Liver (tissue), 3 donors: ENCODE results near the gene SHQ1.

ENCODE experiments used
- CTCF ChIP-seq: fragments of 150-350 bp; IDR thresholded peaks from 2 replicates; pipeline ENCODE4 v1.5.1; 2017; ENCODE audit warnings: improper control_type of control experiment, low read depth, low read length; ENCODE audit not compliant: missing input control
- EGR1 ChIP-seq, 2 donors: IDR thresholded peaks; 2 replicates each; pipeline ENCODE4 v1.6.1; 2016 to 2018; ENCODE audit warnings: antibody characterized with exemption in 2 of 2, low read depth in 2 of 2
- HNF4G ChIP-seq: IDR thresholded peaks from 2 replicates; pipeline ENCODE4 v1.6.1; 2016; ENCODE audit warnings: antibody characterized with exemption
- JUND ChIP-seq, 2 donors: IDR thresholded peaks; 2 replicates each; pipeline ENCODE4 v1.6.1; 2016; ENCODE audit warnings: antibody characterized with exemption in 2 of 2
- RAD21 ChIP-seq, 2 donors: IDR thresholded peaks; 2 replicates each; pipeline ENCODE4 v1.6.1; 2016; ENCODE audit warnings: antibody characterized with exemption in 2 of 2, mild to moderate bottlenecking in 2 of 2
- RXRA ChIP-seq, 2 donors: IDR thresholded peaks; 2 replicates each; pipeline ENCODE4 v1.6.1; 2017 to 2018; ENCODE audit warnings: antibody characterized with exemption in 2 of 2, mild to moderate bottlenecking in 1 of 2
- SP1 ChIP-seq: IDR thresholded peaks from 2 replicates; pipeline ENCODE4 v1.6.1; 2018; ENCODE audit warnings: antibody characterized with exemption, mild to moderate bottlenecking
- TAF1 ChIP-seq: conservative IDR thresholded peaks from 2 replicates; pipeline ENCODE4 v1.6.1; 2016; ENCODE audit warnings: antibody characterized with exemption, mild to moderate bottlenecking
- YY1 ChIP-seq: IDR thresholded peaks from 2 replicates; pipeline ENCODE4 v1.6.1; 2016; ENCODE audit warnings: antibody characterized with exemption, mild to moderate bottlenecking
- TF ChIP-seq, protein P1 (sequence below): IDR thresholded peaks from 2 replicates; pipeline ENCODE4 v1.6.1; 2016; ENCODE audit warnings: antibody characterized with exemption
- TF ChIP-seq, protein P2 (sequence below): IDR thresholded peaks from 2 replicates; pipeline ENCODE4 v1.6.1; 2016; ENCODE audit warnings: antibody characterized with exemption, mild to moderate bottlenecking
- donor health status: healthy.
- donor health status: healthy.

- TF ChIP-seq JUND (IDR thresholded peaks at IDR 0.05) (no peak), SP1 (no peak), CTCF (no peak), HNF4G (no peak), RAD21 (IDR thresholded peaks at IDR 0.05) (no peak), RXRA (IDR thresholded peaks at IDR 0.05) (no peak), EGR1 (IDR thresholded peaks at IDR 0.05; ENCODE audit: low read depth in 2 of 2) (no peak), TAF1 (no peak), YY1 (no peak)
- TF ChIP-seq, protein P1, sequence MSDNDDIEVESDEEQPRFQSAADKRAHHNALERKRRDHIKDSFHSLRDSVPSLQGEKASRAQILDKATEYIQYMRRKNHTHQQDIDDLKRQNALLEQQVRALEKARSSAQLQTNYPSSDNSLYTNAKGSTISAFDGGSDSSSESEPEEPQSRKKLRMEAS: no peak
- TF ChIP-seq, protein P2, sequence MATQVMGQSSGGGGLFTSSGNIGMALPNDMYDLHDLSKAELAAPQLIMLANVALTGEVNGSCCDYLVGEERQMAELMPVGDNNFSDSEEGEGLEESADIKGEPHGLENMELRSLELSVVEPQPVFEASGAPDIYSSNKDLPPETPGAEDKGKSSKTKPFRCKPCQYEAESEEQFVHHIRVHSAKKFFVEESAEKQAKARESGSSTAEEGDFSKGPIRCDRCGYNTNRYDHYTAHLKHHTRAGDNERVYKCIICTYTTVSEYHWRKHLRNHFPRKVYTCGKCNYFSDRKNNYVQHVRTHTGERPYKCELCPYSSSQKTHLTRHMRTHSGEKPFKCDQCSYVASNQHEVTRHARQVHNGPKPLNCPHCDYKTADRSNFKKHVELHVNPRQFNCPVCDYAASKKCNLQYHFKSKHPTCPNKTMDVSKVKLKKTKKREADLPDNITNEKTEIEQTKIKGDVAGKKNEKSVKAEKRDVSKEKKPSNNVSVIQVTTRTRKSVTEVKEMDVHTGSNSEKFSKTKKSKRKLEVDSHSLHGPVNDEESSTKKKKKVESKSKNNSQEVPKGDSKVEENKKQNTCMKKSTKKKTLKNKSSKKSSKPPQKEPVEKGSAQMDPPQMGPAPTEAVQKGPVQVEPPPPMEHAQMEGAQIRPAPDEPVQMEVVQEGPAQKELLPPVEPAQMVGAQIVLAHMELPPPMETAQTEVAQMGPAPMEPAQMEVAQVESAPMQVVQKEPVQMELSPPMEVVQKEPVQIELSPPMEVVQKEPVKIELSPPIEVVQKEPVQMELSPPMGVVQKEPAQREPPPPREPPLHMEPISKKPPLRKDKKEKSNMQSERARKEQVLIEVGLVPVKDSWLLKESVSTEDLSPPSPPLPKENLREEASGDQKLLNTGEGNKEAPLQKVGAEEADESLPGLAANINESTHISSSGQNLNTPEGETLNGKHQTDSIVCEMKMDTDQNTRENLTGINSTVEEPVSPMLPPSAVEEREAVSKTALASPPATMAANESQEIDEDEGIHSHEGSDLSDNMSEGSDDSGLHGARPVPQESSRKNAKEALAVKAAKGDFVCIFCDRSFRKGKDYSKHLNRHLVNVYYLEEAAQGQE: no peak
These were observed 43.0 kb upstream of the SHQ1 start for GRCh38 chr3:72891053-72891855.
